Heart left ventricle (tissue), 13 donors: ENCODE data around the gene VTCN1.

Experiments
- CTCF ChIP-seq, 12 donors: fragments of 200-600 bp; sonication (generic) in 4 of 12; IDR thresholded peaks; one replicate each; pipeline versions ENCODE4 v1.5.0 to v1.8.0; 2018 to 2022; ENCODE audit warnings: antibody characterized with exemption in 12 of 12, mild to moderate bottlenecking in 5 of 12
- POLR2A ChIP-seq, 2 donors: fragments of 450-650 bp; IDR thresholded peaks; one replicate each; pipeline ENCODE4 v1.6.1; 2017; ENCODE audit warnings: antibody characterized with exemption in 2 of 2, mild to moderate bottlenecking in 2 of 2, moderate library complexity in 2 of 2
- donor health status: ischemic (EF 13 %, LVEDD 7.1; RV severe dilation, severe dysfunction).
- donor health status: DM: no; HTN: yes; CAD: no.
- donor health status: DM: no; HTN: no; CAD: no.
- donor health status: ischemic (EF 25% LVEDD 6.9; RV normal size, moderate dysfunction).
- donor health status: ischemic (EF 25% LVEDD 5.7; RV mildly dilated, moderate dysfunction).
- donor health status: ischemic (EF 35%, LVEDD 5.7; RV mildly dilated, moderate dysfunction).
- donor health status: nonischemic (EF 11% LVEDD 7.7; RV severe dilation, severe dysfunction).
- donor health status: DM: yes; HTN: yes; CAD: no.
- donor health status: PGD.
- donor health status: ischemic (EF 29% LVEDD 5.4; RV normal size, mild dysfunction).
- donor health status: nonischemic (EF 23%, LVEDD 6.1; RV moderate dilation, normal function).

DNA sequence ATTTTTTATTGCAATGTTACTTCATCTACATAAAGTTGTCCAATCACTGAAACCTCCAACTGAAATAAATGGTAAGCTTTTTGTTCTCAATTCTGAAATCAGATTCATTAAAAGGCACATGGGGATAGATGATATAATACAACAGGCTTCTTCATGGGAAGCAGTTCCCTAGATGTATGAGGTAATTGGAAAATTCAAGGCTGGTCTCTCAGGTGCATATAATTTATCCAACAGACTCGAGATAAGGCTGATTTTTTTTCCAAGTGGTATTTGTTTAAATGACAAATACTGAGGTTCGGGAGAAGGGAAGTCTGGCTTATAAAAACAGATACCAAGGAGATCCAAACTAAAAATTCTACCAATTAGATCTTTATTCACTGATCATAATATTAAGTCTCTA lies 103.4 kb downstream of the VTCN1 start:
- TF ChIP-seq CTCF (IDR thresholded peaks at IDR 0.05): no peak
- no peak for TF ChIP-seq POLR2A (IDR thresholded peaks at IDR 0.05)
